ENCODE measurements around the gene CELSR1. TPM values are rescaled to one million over a fixed set of nuclear protein-coding genes. Genes with fewer than 3 reads are reported as not detected.
A peak's percentile ranks its signal among the peaks of the same experiment; 100 is the strongest.

CELSR1 gene
- total RNA-seq, 1 experiment from 2014 or later: 22.6 TPM

- H2BK15ac ChIP-seq (ENCODE audit: low read depth, low read length): no peak overlapping the region
- H3T11ph ChIP-seq (ENCODE audit: low read length): no peak overlapping the region
- TF ChIP-seq, protein P1, sequence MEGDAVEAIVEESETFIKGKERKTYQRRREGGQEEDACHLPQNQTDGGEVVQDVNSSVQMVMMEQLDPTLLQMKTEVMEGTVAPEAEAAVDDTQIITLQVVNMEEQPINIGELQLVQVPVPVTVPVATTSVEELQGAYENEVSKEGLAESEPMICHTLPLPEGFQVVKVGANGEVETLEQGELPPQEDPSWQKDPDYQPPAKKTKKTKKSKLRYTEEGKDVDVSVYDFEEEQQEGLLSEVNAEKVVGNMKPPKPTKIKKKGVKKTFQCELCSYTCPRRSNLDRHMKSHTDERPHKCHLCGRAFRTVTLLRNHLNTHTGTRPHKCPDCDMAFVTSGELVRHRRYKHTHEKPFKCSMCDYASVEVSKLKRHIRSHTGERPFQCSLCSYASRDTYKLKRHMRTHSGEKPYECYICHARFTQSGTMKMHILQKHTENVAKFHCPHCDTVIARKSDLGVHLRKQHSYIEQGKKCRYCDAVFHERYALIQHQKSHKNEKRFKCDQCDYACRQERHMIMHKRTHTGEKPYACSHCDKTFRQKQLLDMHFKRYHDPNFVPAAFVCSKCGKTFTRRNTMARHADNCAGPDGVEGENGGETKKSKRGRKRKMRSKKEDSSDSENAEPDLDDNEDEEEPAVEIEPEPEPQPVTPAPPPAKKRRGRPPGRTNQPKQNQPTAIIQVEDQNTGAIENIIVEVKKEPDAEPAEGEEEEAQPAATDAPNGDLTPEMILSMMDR (conservative IDR thresholded peaks at IDR 0.05): no peak
- H2AFZ ChIP-seq (ENCODE audit: low read length): no peak overlapping the region
- no peak overlapping the region for H4K91ac ChIP-seq (ENCODE audit: insufficient read length, low read depth, low read length)
- H3K56ac ChIP-seq (ENCODE audit: insufficient read length, low read depth, low read length): no peak overlapping the region
- peaks cover 39 to 43% of the 10 kb centered on the region in 2 experiments for H3K4me1 Mint-ChIP-seq
- no peak overlapping the region for H2BK20ac ChIP-seq (ENCODE audit: low read depth, low read length, poor library complexity, severe bottlenecking)
- no peak overlapping the region for H3K4ac ChIP-seq (ENCODE audit: low read depth, low read length)
- no peak overlapping the region for H3K9ac ChIP-seq (ENCODE audit: extremely low read depth, insufficient read length, low read length)
- no peak overlapping the region for H3K18ac ChIP-seq (ENCODE audit: insufficient read length, low read depth, low read length)
- peaks cover 2% of the 10 kb centered on the region for H4K20me1 ChIP-seq (ENCODE audit: control insufficient read depth, insufficient read depth, insufficient read length)
- H3K9me3 ChIP-seq (ENCODE audit: control insufficient read depth, low read depth, low read length): no peaks in the 10 kb centered on the region
- peaks cover 7 to 30% (median 18%) of the 10 kb centered on the region in 3 experiments for H3K36me3 Mint-ChIP-seq (ENCODE audit: insufficient read depth in 1 of 3, low read depth in 3 of 3)
- H2BK5ac ChIP-seq (ENCODE audit: insufficient read length, low read length): no peak overlapping the region
- no peak overlapping the region for H2BK12ac ChIP-seq (ENCODE audit: insufficient read length, low read depth, low read length)
- H4K5ac ChIP-seq (ENCODE audit: insufficient read length, low read depth, low read length): no peak overlapping the region
- no peak overlapping the region for H4K8ac ChIP-seq (replicated peaks; ENCODE audit: insufficient read length, low read depth, low read length)
- peaks cover 6% of the 10 kb centered on the region; the same call in 1 of the 2 replicates for H3K4me1 ChIP-seq (ENCODE audit: insufficient read depth, low read length)
- H3K4me3 Mint-ChIP-seq: no peak overlapping the region
- H3K27me3 Mint-ChIP-seq (ENCODE audit: low read depth): no peaks in the 10 kb centered on the region
- H3K14ac ChIP-seq (ENCODE audit: insufficient read depth, low read length): no peak overlapping the region; the same call in 1 of the 2 replicates
- no peak for DNase-seq
- H2AK5ac ChIP-seq (ENCODE audit: insufficient read length, low read length): no peak overlapping the region
- H3K27ac Mint-ChIP-seq: peak overlapping the region in 1 of 3 experiments; percentile 15; a peak in 2 of 7 replicates
- H2BK120ac ChIP-seq (ENCODE audit: low read depth, low read length, poor library complexity, severe bottlenecking): no peak overlapping the region
- WGBS (ENCODE audit: extremely low coverage, insufficient read length, low lambda C conversion rate): no CpG with 5 or more reads among the region's 5 CpGs
- no peaks in the 10 kb centered on the region for H3K79me2 ChIP-seq (ENCODE audit: insufficient read depth, low read length)
- H3K27ac ChIP-seq (ENCODE audit: insufficient read length, low read depth, low read length): no peak overlapping the region
- H3K23ac ChIP-seq (ENCODE audit: insufficient read length, low read depth, low read length): no peak overlapping the region
- no peaks in the 10 kb centered on the region for H3K79me1 ChIP-seq (ENCODE audit: insufficient read depth, low read depth, low read length, poor library complexity, severe bottlenecking)
- no peaks in the 10 kb centered on the region; a peak in 1 of 5 replicates for H3K9me3 Mint-ChIP-seq
- no peaks in the 10 kb centered on the region for H3K27me3 ChIP-seq (ENCODE audit: insufficient read depth, low read length)
- H3K4me2 ChIP-seq (ENCODE audit: insufficient read depth, insufficient read length, low read length): no peak overlapping the region
- peaks cover 4% of the 10 kb centered on the region for H3K23me2 ChIP-seq (ENCODE audit: insufficient read length, low read depth, low read length, poor library complexity, severe bottlenecking)
Observed at GRCh38 chr22:46381142-46381541, 156.3 kb downstream of the CELSR1 start.

Measured in H9 (cell line).